HCT116 (cell line): ENCODE data around the gene FAM227B. TPM values are rescaled to one million over a fixed set of nuclear protein-coding genes. Genes with fewer than 3 reads are reported as not detected.

Source experiments
- ATAC-seq: fragments of 200-7000 bp; cut with Tn5 transposase; 2 replicates; pipeline ENCODE4 v1.9.1; 2020; ENCODE audit warnings: mild to moderate bottlenecking, moderate library complexity
- BruUV-seq: library from RNA; stranded (reverse); fragments of 400-500 nt; replicated peaks from 2 replicates; lab custom pipeline; 2021; lab: Mats Ljungman, UMichigan
- CTCF ChIA-PET: fragments of 300-600 bp; sonication (Branson Sonifier 250); formaldehyde crosslinking; loops from one replicate; lab custom pipeline; 2021; ENCODE audit warnings: antibody characterized with exemption; lab: Charles Lee
- POLR2A ChIA-PET: fragments of 300-600, 350-600 bp; sonication (Branson Sonifier 250); formaldehyde crosslinking; loops from one replicate; lab custom pipeline; 2021; ENCODE audit warnings: antibody characterized with exemption; lab: Charles Lee
- RAD21 ChIA-PET, 2 experiments: fragments of 300-600 bp; sonication (Branson Sonifier 250); formaldehyde crosslinking; loops; one replicate each; lab custom pipeline; 2023; ENCODE audit warnings: low total read pairs in 2 of 2; ENCODE audit not compliant: uncharacterized antibody in 2 of 2, unreplicated experiment in 2 of 2, low non-redundant PET in 1 of 2; lab: Charles Lee
- DNase-seq: peaks from one replicate; pipeline ENCODE4 v3.0.0-alpha.2; 2010; ENCODE audit warnings: low read depth, low spot score
- H2AFZ ChIP-seq: fragments of 200-600 bp; shearing (Covaris generic), sonication (generic); 2 replicates; pipeline ENCODE4 v1.6.1; 2017; ENCODE audit warnings: low read depth, mixed run types, mixed read lengths, antibody characterized with exemption, low read length; ENCODE audit not compliant: poor library complexity, severe bottlenecking
- H3K27ac ChIP-seq: 2 replicates; pipeline ENCODE4 v1.5.1; 2012; ENCODE audit warnings: low read depth, low read length
- H3K27me3 ChIP-seq: fragments of 200-600 bp; sonication (generic); 2 replicates; pipeline ENCODE4 v1.6.1; 2016; ENCODE audit warnings: mixed run types, low read length, mixed read lengths; ENCODE audit not compliant: insufficient read depth
- H3K36me3 ChIP-seq, 2 experiments: fragments of 200-500 bp in 1 of 2; fragments of 200-600 bp in 1 of 2; sonication (Bioruptor generic) in 1 of 2; sonication (generic) in 1 of 2; 2 replicates each; pipeline versions ENCODE4 v1.5.1 to v1.6.1; 2014 to 2016; ENCODE audit warnings: low read length in 2 of 2, inconsistent platforms in 1 of 2, mixed read lengths in 1 of 2, mixed run types in 1 of 2; ENCODE audit not compliant: insufficient read depth in 2 of 2, control insufficient read depth in 1 of 2
- H3K4me1 ChIP-seq, 2 experiments: fragments of 200-600 bp in 1 of 2; sonication (generic) in 1 of 2; 2 replicates each; pipeline versions ENCODE4 v1.5.1 to v1.6.1; 2012 to 2017; ENCODE audit warnings: low read length in 2 of 2, inconsistent platforms in 1 of 2, mild to moderate bottlenecking in 1 of 2, mixed read lengths in 1 of 2, mixed run types in 1 of 2, moderate library complexity in 1 of 2; ENCODE audit not compliant: insufficient read depth in 2 of 2, control insufficient read depth in 1 of 2
- H3K4me2 ChIP-seq: fragments of 200-600 bp; sonication (generic); 2 replicates; pipeline ENCODE4 v1.6.1; 2017; ENCODE audit warnings: mixed run types, low read length, mixed read lengths
- H3K4me3 ChIP-seq, 2 experiments: fragments of 200-600 bp in 1 of 2; sonication (generic) in 1 of 2; replicated peaks in 1 of 2; 2 replicates each; pipeline ENCODE4 v1.5.1; 2011 to 2016; ENCODE audit warnings: low read length in 2 of 2, control low read depth in 1 of 2, low read depth in 1 of 2, mild to moderate bottlenecking in 1 of 2, mixed read lengths in 1 of 2, mixed run types in 1 of 2
- H3K79me2 ChIP-seq: fragments of 200-600 bp; sonication (generic); 2 replicates; pipeline ENCODE4 v1.6.1; 2017; ENCODE audit warnings: mild to moderate bottlenecking, mixed run types, low read length, moderate library complexity, mixed read lengths; ENCODE audit not compliant: insufficient read depth
- H3K9ac ChIP-seq: fragments of 200-600 bp; sonication (generic); 2 replicates; pipeline ENCODE4 v1.6.1; 2016; ENCODE audit warnings: low read length, mixed read lengths
- H3K9me2 ChIP-seq: fragments of 200-600 bp; sonication (generic), shearing (Covaris generic); 2 replicates; pipeline ENCODE4 v1.6.1; 2017; ENCODE audit warnings: mixed run types, mild to moderate bottlenecking, moderate library complexity; ENCODE audit not compliant: insufficient read depth
- H3K9me3 ChIP-seq, 2 experiments: fragments of 200-500 bp in 1 of 2; fragments of 200-600 bp in 1 of 2; sonication (Bioruptor generic) in 1 of 2; sonication (generic) in 1 of 2; 2 replicates each; pipeline ENCODE4 v1.6.1; 2014 to 2017; ENCODE audit warnings: low read length in 2 of 2, mixed read lengths in 2 of 2, inconsistent platforms in 1 of 2, low read depth in 1 of 2, mild to moderate bottlenecking in 1 of 2, mixed run types in 1 of 2, moderate library complexity in 1 of 2; ENCODE audit not compliant: control insufficient read depth in 1 of 2, insufficient read depth in 1 of 2
- H4K20me1 ChIP-seq: fragments of 200-600 bp; sonication (generic), shearing (Covaris generic); 2 replicates; pipeline ENCODE4 v1.6.1; 2017; ENCODE audit warnings: mixed run types, mild to moderate bottlenecking, moderate library complexity; ENCODE audit not compliant: insufficient read depth
- ATF3 ChIP-seq: IDR thresholded peaks from 2 replicates; pipeline ENCODE4 v1.6.1; 2012
- CBX3 ChIP-seq: IDR thresholded peaks from 2 replicates; pipeline ENCODE4 v1.6.1; 2012; ENCODE audit warnings: low read depth
- CTCF ChIP-seq, 3 experiments: fragments of 200-600 bp in 1 of 3; sonication (generic) in 1 of 3; IDR thresholded peaks in 2 of 3; conservative IDR thresholded peaks in 1 of 3; 2 replicates each; pipeline ENCODE4 v1.5.1; 2012 to 2017; ENCODE audit warnings: low read depth in 2 of 3, low read length in 2 of 3, antibody characterized with exemption in 1 of 3, borderline replicate concordance in 1 of 3, control low read depth in 1 of 3, mild to moderate bottlenecking in 1 of 3, mixed read lengths in 1 of 3, mixed run types in 1 of 3, moderate library complexity in 1 of 3; ENCODE audit not compliant: insufficient read depth in 1 of 3
- ELF1 ChIP-seq: IDR thresholded peaks from 2 replicates; pipeline ENCODE4 v1.6.1; 2012; ENCODE audit warnings: low read depth, borderline replicate concordance
- EZH2 ChIP-seq: fragments of 200-600 bp; sonication (generic); IDR thresholded peaks from 2 replicates; pipeline ENCODE4 v1.6.1; 2017; ENCODE audit warnings: antibody characterized with exemption, mixed run types
- EZH2phosphoT487 ChIP-seq: fragments of 200-600 bp; IDR thresholded peaks from 2 replicates; pipeline ENCODE4 v1.6.1; 2018; ENCODE audit warnings: antibody characterized with exemption, borderline replicate concordance
- JUND ChIP-seq: IDR thresholded peaks from 2 replicates; pipeline ENCODE4 v1.6.1; 2012
- MAX ChIP-seq: IDR thresholded peaks from 2 replicates; pipeline ENCODE4 v1.6.1; 2012
- POLR2A ChIP-seq: IDR thresholded peaks from 2 replicates; pipeline ENCODE4 v1.7.0; 2011; ENCODE audit warnings: borderline replicate concordance; ENCODE audit not compliant: insufficient read depth, insufficient read length; ENCODE audit errors: extremely low read depth
- POLR2AphosphoS5 ChIP-seq: IDR thresholded peaks from 2 replicates; pipeline ENCODE4 v1.6.1; 2011; ENCODE audit warnings: mild to moderate bottlenecking, low read depth, low read length, moderate library complexity
- RAD21 ChIP-seq: IDR thresholded peaks from 2 replicates; pipeline ENCODE4 v1.6.1; 2012; ENCODE audit warnings: low read depth, mild to moderate bottlenecking
- REST ChIP-seq: IDR thresholded peaks from 2 replicates; pipeline ENCODE4 v1.6.1; 2012; ENCODE audit warnings: low read depth
- SIN3A ChIP-seq: IDR thresholded peaks from 2 replicates; pipeline ENCODE4 v1.6.1; 2012; ENCODE audit warnings: low read depth
- SP1 ChIP-seq: IDR thresholded peaks from 2 replicates; pipeline ENCODE4 v1.6.1; 2012; ENCODE audit warnings: low read depth
- SRF ChIP-seq: IDR thresholded peaks from 2 replicates; pipeline ENCODE4 v1.6.1; 2012; ENCODE audit warnings: low read depth
- TCF7L2 ChIP-seq: IDR thresholded peaks from 2 replicates; pipeline ENCODE4 v1.7.0; 2011; ENCODE audit warnings: borderline replicate concordance, inconsistent platforms; ENCODE audit not compliant: insufficient read depth, insufficient read length; ENCODE audit errors: extremely low read depth
- YY1 ChIP-seq: IDR thresholded peaks from 2 replicates; pipeline ENCODE4 v1.6.1; 2011; ENCODE audit warnings: low read length, low read depth, moderate library complexity, mild to moderate bottlenecking; ENCODE audit not compliant: insufficient replicate concordance; ENCODE audit errors: extremely low read depth
- ZBTB33 ChIP-seq: IDR thresholded peaks from 2 replicates; pipeline ENCODE4 v1.6.1; 2011; ENCODE audit warnings: mild to moderate bottlenecking, low read length, moderate library complexity; ENCODE audit not compliant: insufficient replicate concordance; ENCODE audit errors: extremely low read depth
- ZFX ChIP-seq: fragments of 450-650 bp; IDR thresholded peaks from 2 replicates; pipeline ENCODE4 v1.6.1; 2017
- ZNF274 ChIP-seq: fragments of 200-500 bp; sonication (Bioruptor generic); IDR thresholded peaks from 2 replicates; pipeline ENCODE4 v1.6.1; 2014; ENCODE audit warnings: mild to moderate bottlenecking, low read depth, low read length, inconsistent platforms
- intact Hi-C: fragments of 100-400 bp; cut with micrococcal nuclease; formaldehyde crosslinking; loops from 2 replicates; pipeline ENCODE4 v1.10.0; 2022
- total RNA-seq: library from RNA; stranded (reverse); gene quantifications from one replicate; pipeline ENCODE4 v1.2.1, GENCODE V29; 2021; ENCODE audit not compliant: unreplicated experiment

The FAM227B gene
- total RNA-seq, 1 experiment from 2014 or later = 6.9 TPM

- no peak overlapping the region for H3K27ac ChIP-seq
- H3K9me3 ChIP-seq = no peaks in the 10 kb centered on the region
- H3K4me3 ChIP-seq = no peak overlapping the region
- ChIA-PET RAD21 (no interaction called here), POLR2A (no interaction called here), CTCF (no interaction called here)
- ATAC-seq (no peak), DNase-seq (no peak)
- H3K9ac ChIP-seq = no peak overlapping the region
- no peaks in the 10 kb centered on the region for H3K36me3 ChIP-seq
- no peak overlapping the region for H2AFZ ChIP-seq
- H3K79me2 ChIP-seq = no peaks in the 10 kb centered on the region
- no TSS peak for BruUV-seq
- no peaks in the 10 kb centered on the region for H4K20me1 ChIP-seq
- intact Hi-C loops = no loop called here
- H3K9me2 ChIP-seq = 0 out of 2 replicates have a peak, but pooled peaks cover 6% of the 10 kb centered on the region
- no peaks in the 10 kb centered on the region for H3K4me1 ChIP-seq
- no peak for TF ChIP-seq EZH2
- no peak for TF ChIP-seq ATF3
- no peak for TF ChIP-seq MAX
- TF ChIP-seq TCF7L2 = no peak
- no peak for TF ChIP-seq SRF
- TF ChIP-seq ELF1 = no peak
- TF ChIP-seq POLR2AphosphoS5 = no peak
- no peak for TF ChIP-seq CTCF (IDR thresholded peaks at IDR 0.05 in 2 of 3, conservative IDR thresholded peaks at IDR 0.05 in 1 of 3; ENCODE audit: borderline replicate concordance in 1 of 3, insufficient read depth in 1 of 3, low read depth in 2 of 3, low read length in 2 of 3)
- TF ChIP-seq REST = no peak
- no peak for TF ChIP-seq CBX3
- no peak for TF ChIP-seq YY1
- TF ChIP-seq POLR2A = no peak
- no peak for TF ChIP-seq EZH2phosphoT487
- TF ChIP-seq SP1 = no peak
- TF ChIP-seq ZFX = no peak
- no peak for TF ChIP-seq RAD21
- no peak for TF ChIP-seq JUND
- TF ChIP-seq SIN3A = no peak
- no peak for TF ChIP-seq ZNF274
- no peak for TF ChIP-seq ZBTB33
- no peak overlapping the region for H3K4me2 ChIP-seq
- H3K27me3 ChIP-seq = no peaks in the 10 kb centered on the region
These were observed 124.4 kb downstream of the FAM227B start for GRCh38 chr15:49495993-49496753.
